Neural progenitor cell (in vitro differentiated cells): ENCODE data around the gene SUSD1.

Experiments
- CTCF ChIP-seq: fragments of 200-600 bp; sonication (generic); IDR thresholded peaks from 2 replicates; pipeline ENCODE4 v1.5.1; 2017; ENCODE audit warnings: antibody characterized with exemption, mild to moderate bottlenecking
- EZH2 ChIP-seq: fragments of 200-600 bp; sonication (generic); IDR thresholded peaks from 2 replicates; pipeline ENCODE4 v1.6.1; 2017; ENCODE audit warnings: antibody characterized with exemption, mild to moderate bottlenecking, moderate library complexity
- EZH2phosphoT487 ChIP-seq: fragments of 200-600 bp; sonication (generic); IDR thresholded peaks from 2 replicates; pipeline ENCODE4 v1.6.1; 2017; ENCODE audit warnings: antibody characterized with exemption

- TF ChIP-seq CTCF, result no peak
- no peak for TF ChIP-seq EZH2
- no peak for TF ChIP-seq EZH2phosphoT487
Measured at GRCh38 chr9:112041536-112042243, 133.4 kb downstream of the SUSD1 start.
